NCI-H187 (cell line): Measurements from ENCODE around the gene ANKRD17.
"Not testable (repeated sequence)": the region's sequence is repeated elsewhere in the genome, so short reads cannot be mapped to it uniquely, and the experiment has no call there.

Experiments
- DNase-seq, 2 experiments: peaks; one replicate each; lab custom pipeline; 2025; lab: John Stamatoyannopoulos, UW

Gene ANKRD17

DNA sequence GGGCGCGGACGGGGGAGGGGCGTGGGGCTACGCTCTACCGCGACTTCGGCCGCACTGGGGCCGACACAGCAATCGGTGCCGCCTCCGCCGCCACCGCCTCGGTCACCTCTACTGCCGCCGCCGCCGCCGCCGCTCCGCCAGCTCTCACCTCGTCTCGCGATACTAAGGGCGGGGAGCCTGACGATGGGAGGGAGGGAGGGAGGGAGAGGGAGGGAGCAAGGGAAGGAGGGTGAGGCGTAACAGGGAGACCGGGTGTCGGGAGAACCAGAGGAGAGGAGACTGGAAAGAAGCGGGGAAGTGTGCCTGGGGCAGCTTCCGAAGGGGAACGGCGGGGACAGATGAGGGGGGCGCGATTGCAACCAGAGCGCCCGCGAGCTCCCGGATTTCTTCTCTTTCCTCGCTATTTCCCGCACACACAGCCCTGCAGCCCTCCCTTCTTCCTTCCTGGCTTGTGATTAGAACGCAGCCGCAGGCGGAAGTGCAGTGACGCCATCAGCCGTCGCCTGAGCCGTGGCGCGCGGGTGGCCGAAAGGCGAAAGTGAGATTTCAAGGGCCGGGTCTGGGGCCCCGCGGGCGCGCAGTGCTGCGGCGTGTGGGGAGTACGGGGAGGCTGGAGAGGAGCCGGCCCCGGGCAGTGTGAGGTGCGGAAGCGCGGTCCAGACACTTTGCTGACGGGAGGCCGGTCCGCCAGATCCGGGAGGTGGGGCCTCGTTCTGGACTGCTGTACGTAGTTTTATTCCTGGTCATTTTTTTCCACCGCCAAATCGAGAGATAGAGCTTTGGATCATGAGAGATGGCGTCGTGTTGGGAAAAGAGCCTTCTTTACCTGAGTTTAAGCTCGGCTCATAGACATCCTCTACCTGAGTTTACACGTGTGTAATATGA, at the start of gene ANKRD17:
ANKRD17 (minus strand) TSS at position 113 of the 885 bp plus-strand sequence. CDS start 130 bp downstream, outside the sequence.
- peak; percentile 87 to 99 for DNase-seq

GRCh38 chr4:73308286-73308685, 49.7 kb upstream of the ANKRD17 start:
- DNase-seq, result no peak

DNA sequence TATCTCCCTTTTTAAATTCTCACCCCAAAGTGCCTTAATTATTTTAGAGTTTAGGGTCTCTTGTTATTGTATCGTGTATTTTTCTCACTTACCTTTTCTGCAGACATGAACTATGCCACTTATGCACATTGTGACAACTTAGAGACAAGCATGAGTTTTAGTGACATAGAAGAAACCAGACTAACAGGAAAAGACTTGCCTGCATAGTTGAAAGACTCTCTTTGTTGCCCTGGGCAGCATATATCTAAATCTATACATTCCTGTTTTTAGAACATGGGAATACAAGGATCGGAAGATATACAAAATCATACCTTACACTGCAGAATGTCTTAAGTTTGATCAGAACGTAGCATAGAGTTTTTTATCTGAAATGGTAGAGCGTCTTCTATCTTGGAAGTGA, 45.1 kb upstream of the ANKRD17 start:
- DNase-seq, result no peak

- DNase-seq, result no peak
Observed at GRCh38 chr4:73299548-73300280, 41.1 kb upstream of the ANKRD17 start.

GRCh38 chr4:73292661-73293060, 34.1 kb upstream of the ANKRD17 start:
- not testable (repeated sequence) for DNase-seq

- no peak for DNase-seq
Observed at GRCh38 chr4:73281982-73282381, 23.4 kb upstream of the ANKRD17 start.

- DNase-seq, result no peak
Observed at GRCh38 chr4:73281396-73281795, 22.8 kb upstream of the ANKRD17 start.

DNA sequence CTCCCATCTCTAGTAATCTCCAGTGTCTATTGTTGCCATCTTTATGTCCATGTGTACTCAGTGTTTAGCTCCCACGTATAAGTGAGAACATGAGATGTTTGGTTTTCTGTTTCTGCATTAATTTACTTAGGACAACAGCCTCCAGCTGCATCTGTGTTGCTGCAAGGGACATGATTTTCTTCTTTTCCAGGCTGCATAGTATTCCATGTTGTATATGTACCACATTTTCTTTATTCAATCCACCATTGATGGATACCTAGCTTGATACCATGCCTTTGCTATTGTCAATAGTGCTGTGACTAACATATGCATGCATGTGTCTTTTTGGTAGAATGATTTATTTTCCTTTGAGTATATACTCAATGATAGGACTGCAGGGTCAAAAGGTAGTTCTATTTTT, 18.6 kb upstream of the ANKRD17 start:
- no peak for DNase-seq

GRCh38 chr4:73275318-73275654, 16.7 kb upstream of the ANKRD17 start:
- DNase-seq, result peak; percentile 61 to 68

DNA sequence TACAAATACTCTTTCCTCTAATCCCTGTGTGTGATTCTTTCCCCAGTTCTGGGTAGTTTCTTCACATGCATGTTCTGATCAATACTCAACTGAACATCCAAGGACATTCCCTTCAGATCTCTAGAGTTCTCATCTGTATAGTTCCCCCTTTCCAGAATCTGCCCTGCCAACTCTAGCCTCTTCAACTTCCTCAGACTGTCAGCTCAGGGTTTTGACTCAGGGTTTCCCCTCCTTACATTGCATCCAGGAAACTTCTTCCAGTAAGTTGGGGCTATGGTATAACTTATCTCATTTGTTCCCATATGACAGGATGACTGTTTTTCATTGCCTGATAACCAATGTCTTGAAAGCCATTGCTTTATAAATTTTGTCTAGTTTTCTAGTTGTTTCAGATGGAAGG, 14.2 kb upstream of the ANKRD17 start:
- no peak for DNase-seq

GRCh38 chr4:73267050-73267449, 8.5 kb upstream of the ANKRD17 start:
- no peak for DNase-seq

- DNase-seq, result peak in 1 of 2 experiments; percentile 83
Observed at GRCh38 chr4:73259571-73260090, 1.0 kb upstream of the ANKRD17 start.

- DNase-seq, result no peak
Observed at GRCh38 chr4:73258436-73258685, 237 bp downstream of the ANKRD17 start.

DNA sequence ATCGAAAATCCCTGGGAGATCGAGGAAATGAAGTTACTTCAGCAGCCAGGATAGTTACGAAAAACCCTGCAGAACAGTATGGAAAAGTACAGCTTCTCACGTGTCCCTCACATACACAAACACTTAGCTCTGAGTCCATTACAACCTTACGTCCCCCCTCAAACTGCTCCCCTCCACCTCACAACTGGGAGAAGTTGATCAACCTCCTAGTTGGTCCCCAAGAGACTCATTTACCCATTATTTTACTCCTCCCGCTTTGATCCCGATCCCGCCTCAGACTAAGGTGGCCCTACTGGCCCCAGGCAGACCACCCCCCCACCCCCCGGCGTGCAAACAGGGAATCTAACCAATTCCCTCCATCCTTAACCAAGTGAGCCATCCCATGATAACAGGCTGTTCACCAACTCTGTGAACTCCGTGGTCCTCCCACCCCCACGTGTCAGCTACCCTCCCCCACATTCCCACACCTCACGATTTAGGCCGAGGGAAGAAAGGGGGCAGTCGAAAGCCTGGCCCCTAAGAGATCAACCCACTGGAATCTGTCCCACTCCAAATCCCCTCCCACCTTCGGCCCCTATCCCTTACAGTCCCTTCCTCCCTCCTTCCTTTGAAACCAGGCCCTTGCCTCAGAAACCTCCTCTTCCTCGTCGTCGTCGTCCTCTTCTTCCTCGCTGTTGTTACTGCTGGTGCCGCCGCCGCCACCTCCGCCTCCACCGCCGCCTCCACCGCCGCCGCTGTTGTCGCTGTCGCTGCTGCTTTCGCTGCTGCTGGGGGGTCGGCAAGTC, 755 bp downstream of the ANKRD17 start:
- DNase-seq, result no peak

- peak; percentile 19 to 40 for DNase-seq
Observed at GRCh38 chr4:73257234-73257633, 1.4 kb downstream of the ANKRD17 start.

DNA sequence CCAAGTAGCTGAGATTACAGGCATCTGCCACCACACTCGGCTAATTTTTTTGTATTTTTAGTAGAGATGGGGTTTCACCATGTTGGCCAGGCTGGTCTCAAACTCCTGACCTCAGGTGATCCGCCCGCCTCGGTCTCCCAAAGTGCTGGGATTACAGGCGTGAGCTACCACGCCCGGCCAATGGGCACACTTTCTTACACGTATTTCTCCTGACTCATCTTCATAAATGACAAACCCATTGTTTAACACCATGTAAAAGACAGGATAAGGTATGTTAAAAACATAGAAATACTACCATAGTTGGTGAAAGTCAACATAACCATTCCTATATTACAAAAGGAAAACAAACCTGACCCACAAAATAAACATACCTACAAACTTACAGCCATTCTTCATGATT, 2.8 kb downstream of the ANKRD17 start:
- not testable (repeated sequence) for DNase-seq

- DNase-seq, result no peak
Observed at GRCh38 chr4:73252001-73252400, 6.6 kb downstream of the ANKRD17 start.

DNA sequence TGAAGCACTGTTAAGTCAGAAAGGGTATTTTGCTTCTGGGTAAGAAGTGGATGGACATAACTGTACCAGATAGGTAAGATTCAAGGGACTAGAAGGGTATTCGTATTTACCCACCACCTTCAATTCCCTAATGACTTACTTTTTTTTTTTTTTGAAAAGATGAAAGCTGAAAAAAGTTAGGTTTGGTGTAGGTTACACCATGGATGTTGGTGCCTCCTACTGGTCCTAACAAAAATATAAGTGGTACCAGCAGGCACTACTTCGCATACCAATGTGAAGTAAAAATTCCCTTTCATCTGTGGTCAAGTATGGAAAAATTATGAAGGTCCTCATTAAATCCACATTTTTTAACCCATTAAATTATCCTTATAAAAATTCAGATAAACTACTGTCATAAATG, 7.2 kb downstream of the ANKRD17 start:
- no peak for DNase-seq

- no peak for DNase-seq
Observed at GRCh38 chr4:73250642-73251041, 8.0 kb downstream of the ANKRD17 start.

DNA sequence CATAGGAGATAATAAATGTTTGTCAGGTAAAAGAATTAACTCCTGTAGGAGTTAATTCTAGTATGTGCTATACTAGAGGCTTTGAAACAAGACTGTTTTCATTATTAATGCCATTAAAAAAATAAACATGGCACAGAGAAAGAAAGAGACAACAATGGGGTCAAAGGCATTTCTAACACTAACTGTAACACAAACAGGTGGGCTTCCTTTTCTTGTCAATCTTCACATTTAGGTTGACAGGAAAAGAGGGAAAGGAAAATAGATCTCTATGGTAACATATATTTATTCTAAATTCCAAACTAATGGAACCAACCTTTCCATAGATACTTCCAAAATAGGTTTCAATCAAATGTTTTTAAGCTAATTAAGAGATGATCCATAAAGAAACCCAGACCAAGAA, 9.8 kb downstream of the ANKRD17 start:
- DNase-seq, result no peak

DNA sequence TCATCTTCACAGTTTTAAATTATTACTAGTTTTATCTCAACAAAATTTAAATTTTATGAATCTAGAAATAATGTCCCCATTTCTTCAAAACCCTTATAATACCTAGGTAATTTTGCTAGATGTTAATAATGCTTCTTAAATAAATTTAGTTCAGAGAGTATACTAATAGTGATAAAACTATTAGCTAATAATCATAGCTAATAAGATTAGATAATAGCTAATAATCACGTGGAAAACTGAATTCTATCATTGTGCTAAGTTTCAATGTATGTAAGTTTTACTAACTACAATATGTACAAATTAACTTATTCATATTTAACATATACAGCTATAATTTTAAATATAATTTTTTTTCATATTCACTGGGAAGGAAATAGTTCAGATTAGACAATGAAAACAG, 10.2 kb downstream of the ANKRD17 start:
- no peak for DNase-seq

DNA sequence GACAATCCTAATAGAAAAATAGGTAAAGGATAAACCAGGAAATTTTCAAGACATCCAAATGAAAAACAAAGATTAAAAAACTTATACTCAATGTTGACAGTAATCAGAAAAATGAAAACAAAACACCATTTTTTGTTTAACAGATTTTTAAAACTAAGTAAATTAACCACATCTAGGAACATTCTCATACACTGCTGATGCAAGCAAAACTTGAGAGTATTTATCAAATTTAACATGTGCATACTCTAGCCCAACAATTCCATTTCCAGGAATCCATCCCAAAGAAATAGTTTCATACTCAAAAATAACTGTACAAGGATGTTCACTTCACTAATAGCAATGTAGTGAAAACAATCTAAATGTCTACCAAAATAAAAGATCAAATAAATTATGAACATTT, 11.5 kb downstream of the ANKRD17 start:
- no peak for DNase-seq

- DNase-seq, result no peak
Observed at GRCh38 chr4:73245955-73246354, 12.6 kb downstream of the ANKRD17 start.
